CD14-positive monocyte (primary cell): Measurements from ENCODE around the gene FGD6. TPM values are rescaled to one million over a fixed set of nuclear protein-coding genes. Genes with fewer than 3 reads are reported as not detected.

Experiments used
- DNase-seq, 3 donors: peaks; one replicate each; pipeline ENCODE4 v3.0.0-alpha.2; 2011 to 2022
- H2AFZ ChIP-seq: 2 replicates; pipeline ENCODE4 v1.6.0; 2012; ENCODE audit warnings: mild to moderate bottlenecking, low read depth, low read length, inconsistent platforms; ENCODE audit not compliant: insufficient read depth, poor library complexity, severe bottlenecking
- H3K27ac ChIP-seq, 2 donors: 1 replicate in 1 of 2; 2 replicates in 1 of 2; pipeline ENCODE4 v1.5.1; 2012 to 2013; ENCODE audit warnings: low read length in 2 of 2, control low read depth in 1 of 2, inconsistent platforms in 1 of 2, low read depth in 1 of 2, mild to moderate bottlenecking in 1 of 2
- H3K27me3 ChIP-seq, 2 donors: one replicate each; pipeline versions ENCODE4 v1.6.0 to v1.6.1; 2011 to 2013; ENCODE audit warnings: low read length in 2 of 2; ENCODE audit not compliant: control insufficient read depth in 2 of 2, insufficient read depth in 2 of 2
- H3K36me3 ChIP-seq, 2 donors: replicated peaks in 1 of 2; 1 replicate in 1 of 2; 2 replicates in 1 of 2; pipeline versions ENCODE4 v1.5.1 to v1.6.1; 2012 to 2013; ENCODE audit warnings: low read length in 2 of 2, control low read depth in 1 of 2, inconsistent platforms in 1 of 2, mild to moderate bottlenecking in 1 of 2; ENCODE audit not compliant: insufficient read depth in 2 of 2, control insufficient read depth in 1 of 2
- H3K4me1 ChIP-seq, 2 donors: 1 replicate in 1 of 2; 2 replicates in 1 of 2; pipeline versions ENCODE4 v1.5.1 to v1.6.1; 2012 to 2013; ENCODE audit warnings: low read length in 2 of 2, control low read depth in 1 of 2, inconsistent platforms in 1 of 2, mild to moderate bottlenecking in 1 of 2, moderate library complexity in 1 of 2; ENCODE audit not compliant: insufficient read depth in 2 of 2, control insufficient read depth in 1 of 2
- H3K4me2 ChIP-seq: replicated peaks from 2 replicates; pipeline ENCODE3; 2012; ENCODE audit warnings: low read length, moderate library complexity, mild to moderate bottlenecking; ENCODE audit not compliant: poor library complexity, severe bottlenecking; ENCODE audit errors: extremely low read depth
- H3K4me3 ChIP-seq, 3 experiments: fragments of 200-600 bp in 1 of 3; sonication (generic) in 1 of 3; replicated peaks in 1 of 3; 1 replicate in 2 of 3; 2 replicates in 1 of 3; pipeline ENCODE4 v1.5.1; 2011 to 2013; ENCODE audit warnings: low read length in 3 of 3, mild to moderate bottlenecking in 3 of 3, control low read depth in 2 of 3, low read depth in 2 of 3, inconsistent platforms in 1 of 3, moderate library complexity in 1 of 3
- H3K79me2 ChIP-seq: 2 replicates; pipeline ENCODE4 v1.6.0; 2012; ENCODE audit warnings: mild to moderate bottlenecking, control low read depth, inconsistent platforms, low read length, moderate library complexity; ENCODE audit not compliant: insufficient read depth
- H3K9ac ChIP-seq: 2 replicates; pipeline ENCODE4 v1.6.0; 2017; ENCODE audit warnings: low read length, mild to moderate bottlenecking; ENCODE audit not compliant: insufficient read depth, poor library complexity, severe bottlenecking
- H3K9me3 ChIP-seq, 2 donors: replicated peaks in 1 of 2; 1 replicate in 1 of 2; 2 replicates in 1 of 2; pipeline versions ENCODE4 v1.5.1 to v1.6.1; 2012 to 2013; ENCODE audit warnings: low read length in 2 of 2, control low read depth in 1 of 2; ENCODE audit not compliant: control insufficient read depth in 1 of 2, insufficient read depth in 1 of 2
- H4K20me1 ChIP-seq: 2 replicates; pipeline ENCODE4 v1.6.0; 2012; ENCODE audit warnings: mild to moderate bottlenecking, low read length, control low read depth, moderate library complexity; ENCODE audit not compliant: insufficient read depth
- H3K27ac Mint-ChIP-seq, 7 donors: one replicate each; pipeline ENCODE4 v1.8.0; 2020; ENCODE audit warnings: mild to moderate bottlenecking in 7 of 7, mixed read lengths in 7 of 7, moderate library complexity in 6 of 7, inconsistent platforms in 2 of 7
- H3K27me3 Mint-ChIP-seq, 3 donors: one replicate each; pipeline ENCODE4 v1.8.0; 2021 to 2022; ENCODE audit warnings: low read depth in 3 of 3, mild to moderate bottlenecking in 3 of 3, mixed read lengths in 3 of 3, moderate library complexity in 3 of 3, inconsistent platforms in 1 of 3
- H3K36me3 Mint-ChIP-seq, 2 donors: one replicate each; pipeline ENCODE4 v1.8.0; 2020; ENCODE audit warnings: mixed read lengths in 2 of 2, inconsistent platforms in 1 of 2, mild to moderate bottlenecking in 1 of 2
- H3K4me1 Mint-ChIP-seq: one replicate; pipeline ENCODE4 v1.8.0; 2020; ENCODE audit warnings: mild to moderate bottlenecking, mixed read lengths
- H3K4me3 Mint-ChIP-seq, 2 donors: one replicate each; pipeline ENCODE4 v1.8.0; 2020; ENCODE audit warnings: mild to moderate bottlenecking in 2 of 2, mixed read lengths in 2 of 2, moderate library complexity in 1 of 2
- H3K9me3 Mint-ChIP-seq, 7 donors: one replicate each; pipeline ENCODE4 v1.8.0; 2020 to 2022; ENCODE audit warnings: mixed read lengths in 7 of 7, mild to moderate bottlenecking in 6 of 7, moderate library complexity in 6 of 7, inconsistent platforms in 2 of 7
- WGBS: methylation state at CpG from one replicate; pipeline ENCODE4 v1.1.5; 2013; ENCODE audit warnings: missing lambda C conversion rate; ENCODE audit not compliant: insufficient coverage; 5-methylcytosine and 5-hydroxymethylcytosine counted together
- intact Hi-C, 2 donors: fragments of 100-400 bp; cut with micrococcal nuclease; formaldehyde crosslinking; loops; one replicate each; pipeline versions ENCODE4 v1.15.0 to v1.15.1; 2023
- polyA plus RNA-seq, 3 donors: library from polyadenylated mRNA; depleted of rRNA in 1 of 3; unstranded in 2 of 3; stranded (reverse) in 1 of 3; fragments of 300-500 nt in 2 of 3; fragments of >200 nt in 1 of 3; fragmentation: Illumina TruSeq in 2 of 3; gene quantifications; 1 replicate in 2 of 3; 2 replicates in 1 of 3; pipeline ENCODE4 v1.2.3, GENCODE V29; 2012 to 2021
- TF ChIP-seq, protein P1 (sequence below): fragments of 200-600 bp; IDR thresholded peaks from one replicate; pipeline ENCODE4 v1.8.0; 2022; ENCODE audit warnings: antibody characterized with exemption, mild to moderate bottlenecking

Gene FGD6
- polyA plus RNA-seq, 3 donors: 4.0 to 8.1 (median 5.3) TPM

DNA sequence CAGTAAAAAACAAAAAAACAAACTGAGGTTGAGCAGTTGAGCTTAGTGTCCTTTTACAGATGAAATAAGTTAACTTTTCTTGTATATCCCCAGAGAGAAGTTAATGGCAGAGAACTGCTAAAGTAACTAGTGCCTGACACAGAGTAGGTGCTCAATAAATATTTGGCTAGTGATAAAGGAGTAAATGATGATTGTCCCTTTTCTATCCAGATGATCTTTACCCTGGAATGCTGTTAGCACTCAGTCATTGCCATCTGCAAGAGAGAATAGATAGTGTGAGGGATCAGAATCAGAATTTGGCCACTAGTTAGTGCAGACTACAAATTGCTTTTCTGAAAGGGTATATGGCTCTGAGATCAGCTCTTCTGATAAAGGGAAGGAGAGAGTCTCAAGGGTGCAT is 21.9 kb upstream of the FGD6 start:
- peaks cover 12% of the 10 kb centered on the region for H4K20me1 ChIP-seq
- peaks cover 13 to 33% of the 10 kb centered on the region in 2 donors for H3K36me3 Mint-ChIP-seq
- intact Hi-C loops: no loop called here
- H3K79me2 ChIP-seq: peaks cover 15% of the 10 kb centered on the region
- no peak for DNase-seq
- peaks cover 14 to 19% of the 10 kb centered on the region in 2 donors for H3K36me3 ChIP-seq
- no peak overlapping the region for H3K27ac Mint-ChIP-seq
- TF ChIP-seq, protein P1, sequence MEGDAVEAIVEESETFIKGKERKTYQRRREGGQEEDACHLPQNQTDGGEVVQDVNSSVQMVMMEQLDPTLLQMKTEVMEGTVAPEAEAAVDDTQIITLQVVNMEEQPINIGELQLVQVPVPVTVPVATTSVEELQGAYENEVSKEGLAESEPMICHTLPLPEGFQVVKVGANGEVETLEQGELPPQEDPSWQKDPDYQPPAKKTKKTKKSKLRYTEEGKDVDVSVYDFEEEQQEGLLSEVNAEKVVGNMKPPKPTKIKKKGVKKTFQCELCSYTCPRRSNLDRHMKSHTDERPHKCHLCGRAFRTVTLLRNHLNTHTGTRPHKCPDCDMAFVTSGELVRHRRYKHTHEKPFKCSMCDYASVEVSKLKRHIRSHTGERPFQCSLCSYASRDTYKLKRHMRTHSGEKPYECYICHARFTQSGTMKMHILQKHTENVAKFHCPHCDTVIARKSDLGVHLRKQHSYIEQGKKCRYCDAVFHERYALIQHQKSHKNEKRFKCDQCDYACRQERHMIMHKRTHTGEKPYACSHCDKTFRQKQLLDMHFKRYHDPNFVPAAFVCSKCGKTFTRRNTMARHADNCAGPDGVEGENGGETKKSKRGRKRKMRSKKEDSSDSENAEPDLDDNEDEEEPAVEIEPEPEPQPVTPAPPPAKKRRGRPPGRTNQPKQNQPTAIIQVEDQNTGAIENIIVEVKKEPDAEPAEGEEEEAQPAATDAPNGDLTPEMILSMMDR: no peak
- peaks cover 0 to 5% (median 2%) of the 10 kb centered on the region in 7 donors for H3K9me3 Mint-ChIP-seq
- H3K27me3 ChIP-seq: no peaks in the 10 kb centered on the region
- no peak overlapping the region for H3K9ac ChIP-seq
- no peak overlapping the region for H3K4me3 Mint-ChIP-seq
- no peak overlapping the region for H2AFZ ChIP-seq
- no peak overlapping the region for H3K27ac ChIP-seq
- H3K27me3 Mint-ChIP-seq: peaks cover 0 to 2% (median 0%) of the 10 kb centered on the region in 3 donors
- H3K4me1 Mint-ChIP-seq: peaks cover 4% of the 10 kb centered on the region
- H3K4me1 ChIP-seq: no peaks in the 10 kb centered on the region
- H3K4me2 ChIP-seq: no peak overlapping the region
- no peak overlapping the region for H3K4me3 ChIP-seq
- H3K9me3 ChIP-seq: no peaks in the 10 kb centered on the region

DNA sequence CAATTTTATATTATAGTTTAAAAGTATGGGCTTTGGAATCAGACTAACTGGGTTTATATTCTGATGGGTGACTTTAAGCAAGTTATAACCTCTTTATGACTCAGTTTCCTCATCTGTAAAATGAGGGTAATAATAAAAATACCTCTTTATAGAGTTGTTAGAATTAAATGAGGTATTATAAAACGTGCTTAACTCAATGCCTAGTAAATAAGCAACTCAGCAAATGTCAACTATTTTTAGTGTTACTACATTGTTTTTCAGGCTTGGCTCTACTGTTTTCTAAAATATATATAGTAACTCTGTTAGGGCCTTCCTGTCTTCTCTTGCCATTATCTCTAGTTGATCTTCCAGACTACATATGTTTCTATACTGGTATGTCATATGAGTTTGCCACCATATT is 20.9 kb upstream of the FGD6 start:
- Histone ChIP-seq H3K36me3 (peaks cover 5 to 11% of the 10 kb centered on the region in 2 donors), H2AFZ (no peak overlapping the region), H3K4me2 (no peak overlapping the region), H3K9ac (no peak overlapping the region), H3K27ac (no peak overlapping the region), H3K4me1 (no peaks in the 10 kb centered on the region), H3K79me2 (peaks cover 18% of the 10 kb centered on the region), H3K27me3 (no peaks in the 10 kb centered on the region), H4K20me1 (peaks cover 12% of the 10 kb centered on the region), H3K4me3 (no peak overlapping the region), H3K9me3 (no peaks in the 10 kb centered on the region)
- Mint-ChIP-seq H3K36me3 (peaks cover 7 to 27% of the 10 kb centered on the region in 2 donors), H3K27me3 (peaks cover 0 to 2% (median 0%) of the 10 kb centered on the region in 3 donors), H3K4me1 (peaks cover 4% of the 10 kb centered on the region), H3K27ac (no peak overlapping the region), H3K4me3 (no peak overlapping the region), H3K9me3 (peaks cover 0 to 5% (median 2%) of the 10 kb centered on the region in 7 donors)
- TF ChIP-seq, protein P1: no peak
- WGBS: no CpG with 5 or more reads among the region's 1 CpG
- no peak for DNase-seq
- intact Hi-C loops: no loop called here
